Fibroblast of lung (primary cell): Measurements from ENCODE around the gene GHRL. TPM values are rescaled to one million over a fixed set of nuclear protein-coding genes. Genes with fewer than 3 reads are reported as not detected.

ENCODE experiments used
- DNase-seq, 2 donors: peaks; one replicate each; pipeline versions ENCODE4 v3.0.0 to v3.0.0-alpha.2; 2010; ENCODE audit warnings: low read depth in 2 of 2
- H2AFZ ChIP-seq: 2 replicates; pipeline ENCODE4 v1.5.1; 2012; ENCODE audit warnings: low read length, control low read depth, inconsistent platforms
- H3K27ac ChIP-seq: 2 replicates; pipeline ENCODE4 v1.5.1; 2011; ENCODE audit warnings: low read length, control low read depth; ENCODE audit not compliant: insufficient read depth
- H3K27me3 ChIP-seq: 2 replicates; pipeline ENCODE4 v1.5.1; 2011; ENCODE audit warnings: mild to moderate bottlenecking, low read length; ENCODE audit not compliant: control insufficient read depth, insufficient read depth
- H3K36me3 ChIP-seq: 2 replicates; pipeline ENCODE4 v1.5.1; 2011; ENCODE audit warnings: low read length; ENCODE audit not compliant: control insufficient read depth, insufficient read depth
- H3K4me1 ChIP-seq: 2 replicates; pipeline ENCODE4 v1.5.1; 2011; ENCODE audit warnings: low read length; ENCODE audit not compliant: control insufficient read depth, insufficient read depth; ENCODE audit errors: extremely low read depth
- H3K4me2 ChIP-seq: 2 replicates; pipeline ENCODE4 v1.5.1; 2011; ENCODE audit warnings: low read length, control low read depth; ENCODE audit not compliant: insufficient read depth; ENCODE audit errors: extremely low read depth
- H3K4me3 ChIP-seq, 4 experiments: fragments of 200-600 bp in 1 of 4; sonication (generic) in 1 of 4; replicated peaks in 1 of 4; 2 replicates each; pipeline ENCODE4 v1.5.1; 2011 to 2016; ENCODE audit warnings: low read length in 4 of 4, low read depth in 3 of 4, mild to moderate bottlenecking in 3 of 4, control low read depth in 2 of 4, inconsistent platforms in 1 of 4, mixed read lengths in 1 of 4; ENCODE audit not compliant: insufficient read depth in 1 of 4; ENCODE audit errors: control extremely low read depth in 1 of 4
- H3K79me2 ChIP-seq: 2 replicates; pipeline ENCODE4 v1.5.1; 2012; ENCODE audit warnings: mild to moderate bottlenecking, low read length, inconsistent platforms; ENCODE audit not compliant: control insufficient read depth, insufficient read depth
- H3K9ac ChIP-seq: 2 replicates; pipeline ENCODE4 v1.5.1; 2011; ENCODE audit warnings: mild to moderate bottlenecking, low read length, control low read depth; ENCODE audit not compliant: insufficient read depth
- H3K9me3 ChIP-seq: 2 replicates; pipeline ENCODE4 v1.5.1; 2012; ENCODE audit warnings: low read depth, low read length; ENCODE audit not compliant: control insufficient read depth, insufficient read depth
- H4K20me1 ChIP-seq: 2 replicates; pipeline ENCODE4 v1.5.1; 2011; ENCODE audit warnings: low read length; ENCODE audit not compliant: control insufficient read depth, insufficient read depth; ENCODE audit errors: extremely low read depth
- CTCF ChIP-seq, 2 donors: IDR thresholded peaks in 1 of 2; conservative IDR thresholded peaks in 1 of 2; 1 replicate in 1 of 2; 2 replicates in 1 of 2; pipeline ENCODE4 v1.5.1; 2011 to 2012; ENCODE audit warnings: low read length in 2 of 2, control low read depth in 1 of 2, inconsistent platforms in 1 of 2, low read depth in 1 of 2, mild to moderate bottlenecking in 1 of 2
- EZH2 ChIP-seq: IDR thresholded peaks from 2 replicates; pipeline ENCODE4 v1.5.1; 2012; ENCODE audit warnings: low read length, control low read depth, mild to moderate bottlenecking; ENCODE audit errors: missing control alignments
- polyA plus RNA-seq, 2 donors: library from polyadenylated mRNA; depleted of rRNA in 1 of 2; stranded (reverse) in 1 of 2; unstranded in 1 of 2; fragments of >200 nt; gene quantifications; 2 replicates each; pipeline ENCODE4 v1.2.1, GENCODE V29; 2011 to 2012; ENCODE audit warnings: missing spikeins in 1 of 2
- total RNA-seq: library from RNA; depleted of rRNA; stranded (reverse); fragments of >200 nt; gene quantifications from 2 replicates; pipeline ENCODE4 v1.2.1, GENCODE V29; 2014

The GHRL gene
- total and polyA plus RNA-seq, 2 donors (not counting 1 experiment from before 2014, with no cell fraction given): 0.10 TPM; not detected in 1

DNA sequence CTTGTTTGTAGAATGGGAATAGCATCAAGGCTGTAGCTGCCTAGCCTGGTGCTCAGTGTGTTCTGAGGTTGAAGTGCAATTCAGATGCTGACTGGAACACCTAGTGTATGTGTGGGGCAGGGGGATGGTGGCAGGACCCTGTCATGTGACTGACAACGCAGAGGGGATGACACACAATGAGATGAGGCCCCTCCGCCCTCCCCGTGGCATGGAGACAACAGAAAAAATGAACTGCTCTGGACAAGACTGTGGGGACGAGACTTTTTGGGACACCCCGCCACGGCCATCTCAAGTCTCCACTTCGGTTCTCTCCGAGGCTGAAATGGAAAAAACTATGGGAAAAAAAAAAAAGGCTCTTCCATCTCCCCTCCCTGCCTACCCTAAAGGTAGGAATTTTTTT, 38.6 kb upstream of the GHRL start:
- no peak overlapping the region for H2AFZ ChIP-seq
- H3K27ac ChIP-seq: no peak overlapping the region
- no peaks in the 10 kb centered on the region for H3K9me3 ChIP-seq
- no peak overlapping the region for H3K9ac ChIP-seq
- no peak overlapping the region for H3K4me3 ChIP-seq
- no peaks in the 10 kb centered on the region for H3K79me2 ChIP-seq
- no peak overlapping the region for H3K4me2 ChIP-seq
- no peaks in the 10 kb centered on the region for H4K20me1 ChIP-seq
- peaks cover 55% of the 10 kb centered on the region for H3K27me3 ChIP-seq
- H3K4me1 ChIP-seq: no peaks in the 10 kb centered on the region
- DNase-seq: no peak
- H3K36me3 ChIP-seq: no peaks in the 10 kb centered on the region
- no peak for TF ChIP-seq EZH2
- no peak for TF ChIP-seq CTCF (conservative IDR thresholded peaks at IDR 0.05 in 1 of 2, IDR thresholded peaks at IDR 0.05 in 1 of 2; ENCODE audit: low read depth in 1 of 2, low read length in 2 of 2)

GRCh38 chr3:10330319-10330718, 37.6 kb upstream of the GHRL start:
- H3K9me3 ChIP-seq: no peaks in the 10 kb centered on the region
- H2AFZ ChIP-seq: no peak overlapping the region
- TF ChIP-seq CTCF (conservative IDR thresholded peaks at IDR 0.05 in 1 of 2, IDR thresholded peaks at IDR 0.05 in 1 of 2; ENCODE audit: low read depth in 1 of 2, low read length in 2 of 2) (no peak), EZH2 (no peak)
- no peaks in the 10 kb centered on the region for H4K20me1 ChIP-seq
- no peaks in the 10 kb centered on the region for H3K79me2 ChIP-seq
- no peak overlapping the region for H3K27ac ChIP-seq
- no peak overlapping the region for H3K4me2 ChIP-seq
- H3K27me3 ChIP-seq: peaks cover 60% of the 10 kb centered on the region
- no peak overlapping the region for H3K4me3 ChIP-seq
- no peaks in the 10 kb centered on the region for H3K36me3 ChIP-seq
- H3K4me1 ChIP-seq: no peaks in the 10 kb centered on the region
- DNase-seq: no peak
- H3K9ac ChIP-seq: no peak overlapping the region

DNA sequence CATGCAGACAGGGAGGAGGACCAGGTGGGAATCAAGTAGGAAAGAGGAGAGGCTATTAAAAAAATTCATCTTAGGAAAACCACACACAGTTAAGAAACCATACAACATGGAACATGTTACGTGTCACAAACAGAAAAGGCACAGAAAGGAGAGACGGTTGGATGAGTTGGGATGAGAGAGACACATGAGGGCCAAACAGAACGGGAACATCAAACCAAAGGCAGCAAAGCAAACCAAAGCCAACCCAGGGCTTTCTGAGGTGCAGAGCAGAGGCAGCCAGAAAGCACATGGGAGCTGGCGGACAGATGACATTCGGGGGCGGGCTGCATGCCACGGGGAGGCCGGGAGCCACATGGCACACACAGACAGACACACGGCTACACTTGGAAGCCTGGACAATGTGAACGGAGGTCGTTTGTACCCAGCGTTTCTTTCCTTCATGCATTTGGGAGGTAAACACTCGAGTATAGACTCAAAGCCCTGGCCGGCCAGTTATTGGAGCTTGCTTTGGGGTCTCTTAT, 36.8 kb upstream of the GHRL start:
- Histone ChIP-seq H3K4me3 (no peak overlapping the region), H2AFZ (no peak overlapping the region), H3K4me2 (no peak overlapping the region), H3K27ac (no peak overlapping the region), H3K79me2 (no peaks in the 10 kb centered on the region), H4K20me1 (no peaks in the 10 kb centered on the region), H3K9ac (no peak overlapping the region), H3K9me3 (no peaks in the 10 kb centered on the region), H3K4me1 (no peaks in the 10 kb centered on the region), H3K27me3 (peaks cover 60% of the 10 kb centered on the region), H3K36me3 (no peaks in the 10 kb centered on the region)
- no peak for DNase-seq
- no peak for TF ChIP-seq CTCF (conservative IDR thresholded peaks at IDR 0.05 in 1 of 2, IDR thresholded peaks at IDR 0.05 in 1 of 2; ENCODE audit: low read depth in 1 of 2, low read length in 2 of 2)
- no peak for TF ChIP-seq EZH2
